Testis (tissue), 2 donors: ENCODE results near the gene GLDC.

ENCODE experiments used
- CTCF ChIP-seq, 3 experiments: fragments of 450-650 bp in 2 of 3; fragments of 200-600 bp in 1 of 3; sonication (generic) in 1 of 3; IDR thresholded peaks; one replicate each; pipeline ENCODE4 v1.5.1; 2016 to 2019; ENCODE audit warnings: antibody characterized with exemption in 3 of 3, mild to moderate bottlenecking in 2 of 3, moderate library complexity in 1 of 3
- POLR2A ChIP-seq: fragments of 450-650 bp; IDR thresholded peaks from one replicate; pipeline ENCODE4 v1.6.1; 2017; ENCODE audit warnings: antibody characterized with exemption, mild to moderate bottlenecking, moderate library complexity

- no peak for TF ChIP-seq CTCF (IDR thresholded peaks at IDR 0.05)
- TF ChIP-seq POLR2A: no peak
Measured at GRCh38 chr9:6645355-6646292, at the start of gene GLDC.
